Raji (cell line): Measurements from ENCODE around the gene LINC01488.

Source experiments
- POLR2A ChIP-seq: IDR thresholded peaks from 2 replicates; pipeline ENCODE4 v1.6.1; 2011; ENCODE audit warnings: low read depth, low read length, control low read depth; ENCODE audit not compliant: insufficient read depth

The LINC01488 gene

DNA sequence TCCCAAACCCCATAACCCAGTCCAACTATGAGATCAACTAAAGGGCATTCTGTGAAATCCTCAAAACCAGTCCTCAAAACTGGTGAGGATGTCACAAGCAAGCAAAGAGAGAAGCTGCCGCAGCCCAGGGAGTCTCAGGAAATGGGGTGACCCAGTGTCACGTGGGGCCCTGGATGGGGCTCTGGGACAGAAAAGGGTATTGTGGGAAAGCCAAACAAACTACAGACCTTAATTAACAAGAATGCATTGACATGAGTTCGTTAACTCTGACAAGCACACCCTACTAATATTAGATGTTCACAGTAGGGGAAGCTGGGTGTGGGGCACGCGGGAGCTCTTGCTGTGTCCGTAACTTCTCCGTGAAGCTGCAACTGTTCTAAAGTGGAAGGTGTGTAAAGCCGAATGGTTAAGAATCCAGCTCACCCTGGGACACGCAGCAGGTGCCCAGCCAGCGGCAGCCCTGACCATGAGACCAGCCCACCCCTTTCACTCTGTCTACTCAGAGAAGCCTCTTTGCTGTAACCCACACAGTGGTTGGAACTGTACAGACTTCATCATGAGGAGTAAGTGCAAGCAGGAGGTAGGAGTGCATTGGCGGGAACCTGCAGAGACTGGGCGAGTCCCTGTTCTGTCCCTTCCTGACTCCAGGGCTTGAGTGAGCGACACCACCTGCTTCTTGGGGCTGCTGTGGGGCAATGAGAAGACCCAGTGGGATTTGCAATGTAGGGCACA, 17.9 kb downstream of the LINC01488 start:
- TF ChIP-seq POLR2A, result no peak

DNA sequence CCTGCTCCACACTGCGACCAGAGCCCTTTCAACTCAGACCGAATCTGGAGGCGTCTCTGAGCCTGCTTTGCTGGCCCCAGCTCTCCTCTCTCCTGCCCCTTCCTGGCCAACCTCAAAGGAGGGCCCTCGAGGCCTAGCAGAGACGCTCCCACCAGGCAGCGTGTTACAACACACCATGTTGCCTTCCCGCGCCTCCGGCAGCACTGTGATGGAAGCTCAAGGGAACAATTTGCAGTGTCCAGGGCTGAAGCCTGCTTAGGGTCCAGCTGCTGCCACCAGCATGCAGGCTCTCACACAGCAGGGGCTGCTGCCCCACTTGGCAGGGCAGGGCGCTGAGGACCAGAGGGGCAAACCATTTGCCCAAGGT, 18.4 kb downstream of the LINC01488 start:
- TF ChIP-seq POLR2A, result no peak

DNA sequence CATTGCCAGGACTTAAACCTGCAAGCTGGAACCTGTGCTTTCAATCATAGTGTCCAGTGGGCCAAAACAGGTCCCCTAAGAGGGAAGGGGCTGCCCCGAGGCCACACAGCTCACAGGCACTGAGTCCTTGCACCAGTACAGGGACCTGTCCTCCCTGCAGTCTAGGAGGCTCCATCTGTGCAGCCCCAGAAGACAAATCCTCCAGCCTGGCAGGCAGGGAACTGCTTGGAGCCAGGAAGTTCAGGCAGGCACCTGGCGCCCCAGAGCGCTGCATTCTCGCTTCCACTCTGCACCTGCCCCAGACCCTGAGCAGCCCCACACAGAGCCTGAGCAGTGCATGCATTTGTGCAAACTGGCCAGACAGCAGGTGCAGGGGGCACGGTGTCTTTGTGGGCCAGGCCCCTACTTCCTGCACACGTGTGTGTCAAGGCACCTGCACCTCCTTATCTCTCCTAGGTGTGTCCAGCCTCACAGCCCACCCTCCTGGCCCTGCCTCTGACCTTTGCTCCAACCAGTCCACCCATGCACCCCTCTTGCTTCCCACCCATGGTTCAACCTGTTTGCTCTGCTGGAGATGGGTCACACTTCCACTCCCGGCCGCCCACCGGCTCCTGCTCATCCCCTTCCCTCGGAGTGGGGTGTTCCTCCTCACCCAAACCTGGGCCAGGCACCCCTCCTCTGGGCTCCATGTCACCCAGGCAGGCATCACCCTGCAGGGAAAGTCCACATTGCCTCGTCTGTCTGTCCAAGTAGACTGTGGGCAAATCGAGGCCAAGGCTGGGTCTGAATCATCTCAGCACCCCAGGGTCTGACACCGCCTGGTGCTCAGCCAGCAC, 19.0 kb downstream of the LINC01488 start:
- no peak for TF ChIP-seq POLR2A

DNA sequence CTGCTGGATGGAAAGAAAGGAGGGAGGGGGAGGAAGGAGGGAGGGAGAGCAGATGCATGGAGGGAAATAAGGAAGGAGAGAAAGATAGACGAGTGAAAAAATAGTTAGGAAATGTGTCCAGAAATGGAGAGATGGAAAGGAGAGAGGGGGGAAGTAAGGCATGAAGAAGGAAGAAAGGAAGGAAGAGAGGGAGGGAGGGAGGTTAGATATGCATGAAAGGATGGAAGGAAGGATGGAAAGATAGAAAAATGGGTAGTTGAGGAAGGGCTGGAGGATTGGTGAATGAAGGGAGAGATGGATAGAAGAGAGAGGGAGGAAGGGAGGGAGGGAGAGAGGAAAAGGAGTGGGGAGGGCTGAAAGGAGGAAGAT, 19.6 kb downstream of the LINC01488 start:
- no peak for TF ChIP-seq POLR2A

DNA sequence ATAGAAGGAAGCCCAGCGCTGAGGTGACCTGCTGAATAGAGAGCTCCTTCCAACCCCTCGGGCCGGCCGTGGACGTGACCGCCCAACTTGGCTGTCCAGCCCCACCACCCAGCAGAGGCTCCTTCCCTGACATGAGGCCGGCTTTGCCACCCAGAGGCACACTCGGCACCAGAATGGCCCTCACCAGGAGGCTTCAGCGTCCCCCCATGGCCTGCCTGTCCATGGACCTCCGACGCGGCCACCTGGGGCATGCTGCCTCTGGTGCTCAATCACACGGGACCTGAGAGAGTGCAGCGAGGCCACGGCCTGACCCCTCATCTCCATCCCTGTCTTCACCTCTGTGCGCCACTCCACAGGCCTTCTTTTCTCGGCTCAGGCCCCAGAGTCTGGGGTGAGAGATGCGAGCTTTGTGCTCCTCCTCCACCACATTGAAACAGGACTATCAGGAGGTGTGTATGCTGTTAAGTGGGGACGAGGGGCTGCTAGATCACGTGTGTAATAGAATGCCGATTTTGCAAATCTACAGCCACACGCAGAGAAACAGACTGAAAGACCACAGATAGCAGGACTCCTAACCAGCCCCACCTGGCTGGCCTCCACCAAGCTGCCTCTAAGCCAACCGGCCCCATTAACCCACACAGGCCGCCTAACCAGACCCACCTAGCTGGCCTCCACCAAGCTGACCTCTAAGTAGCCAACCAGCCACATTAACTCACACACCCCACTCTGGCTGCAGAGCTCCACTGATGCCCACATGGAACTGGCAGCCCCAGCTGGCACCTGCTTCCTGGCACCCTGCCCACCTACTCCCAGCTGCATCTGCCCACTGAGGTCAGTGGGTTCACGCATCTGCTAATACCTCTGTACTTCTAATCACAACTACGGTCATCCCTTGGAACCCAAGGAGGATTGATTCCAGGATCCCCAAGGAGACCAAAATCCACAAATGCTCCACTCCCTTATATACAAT, 20.7 kb downstream of the LINC01488 start:
- TF ChIP-seq POLR2A, result no peak

DNA sequence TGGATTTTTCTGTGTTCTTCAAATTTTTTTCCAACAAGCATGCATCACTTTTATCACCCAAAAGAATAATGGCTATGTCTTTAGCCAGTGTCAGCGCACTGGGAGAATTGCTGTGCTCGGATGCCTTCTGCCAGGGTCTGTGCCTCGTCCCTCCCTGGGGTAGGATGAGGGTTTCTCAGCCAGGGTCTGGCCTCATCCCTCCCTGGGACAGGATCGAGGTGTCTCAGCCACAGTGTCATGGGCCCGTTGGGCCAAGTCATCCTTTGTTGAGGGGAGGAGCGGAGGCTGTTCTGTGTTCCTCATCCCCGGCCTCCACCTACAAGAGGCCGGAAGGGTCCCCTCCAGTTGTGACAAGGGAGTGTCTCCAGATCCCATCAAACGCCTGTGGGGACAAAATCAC, 22.7 kb downstream of the LINC01488 start:
- no peak for TF ChIP-seq POLR2A

DNA sequence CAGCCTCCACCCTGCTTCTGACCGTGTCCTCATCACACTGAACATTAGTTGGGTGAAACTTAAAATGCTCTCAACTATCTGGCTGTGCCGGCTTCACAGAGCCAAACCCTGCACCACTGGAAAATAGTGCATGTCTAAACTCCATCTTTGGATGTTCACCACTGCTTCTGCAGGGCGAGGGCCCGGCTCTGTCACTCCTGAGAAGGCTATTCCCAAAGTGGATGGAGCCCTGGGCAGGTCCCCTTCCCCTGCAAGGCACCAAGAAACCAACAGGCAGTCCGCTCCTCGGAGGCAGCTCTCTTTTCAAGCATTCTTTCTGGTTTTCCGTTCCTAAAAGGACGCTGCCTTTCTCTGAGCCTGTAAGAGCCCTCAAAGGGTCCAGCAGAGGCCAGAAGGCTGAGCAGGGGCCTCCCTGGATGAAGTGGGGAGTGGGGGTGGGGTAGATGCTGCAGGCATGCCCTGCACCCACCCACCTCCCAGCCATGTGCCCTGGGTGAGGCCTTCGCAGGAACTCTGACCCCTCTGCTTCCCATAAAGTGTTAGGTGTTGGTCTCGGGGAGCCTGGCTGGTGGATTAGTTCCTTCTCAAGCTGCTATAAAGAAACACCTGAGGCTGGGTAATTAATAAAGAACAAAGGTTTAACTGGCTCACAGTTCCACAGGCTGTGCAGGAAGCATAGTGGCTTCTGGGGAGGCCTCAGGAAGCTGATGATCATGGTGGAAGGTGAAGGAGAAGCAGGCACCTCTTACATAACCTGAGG, 23.3 kb downstream of the LINC01488 start:
- no peak for TF ChIP-seq POLR2A

DNA sequence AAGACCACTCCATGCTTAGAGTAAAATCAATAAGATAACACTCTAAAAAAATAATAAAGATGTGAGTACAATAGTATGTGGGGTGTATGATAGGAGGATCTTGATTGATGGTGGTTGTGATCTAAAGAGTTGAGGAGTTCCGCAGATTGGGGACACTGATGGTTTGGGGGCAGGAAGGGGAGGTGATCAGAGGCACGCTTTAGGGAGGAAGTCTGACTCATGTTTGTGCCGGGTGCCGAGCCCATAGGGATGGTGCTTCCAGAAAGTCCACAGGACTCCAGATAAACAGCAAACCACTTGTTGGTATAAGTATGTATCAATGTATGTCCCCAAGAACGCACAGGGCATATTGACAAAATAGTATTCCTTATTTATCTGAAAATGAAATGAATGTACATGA, 27.5 kb downstream of the LINC01488 start:
- TF ChIP-seq POLR2A, result no peak

DNA sequence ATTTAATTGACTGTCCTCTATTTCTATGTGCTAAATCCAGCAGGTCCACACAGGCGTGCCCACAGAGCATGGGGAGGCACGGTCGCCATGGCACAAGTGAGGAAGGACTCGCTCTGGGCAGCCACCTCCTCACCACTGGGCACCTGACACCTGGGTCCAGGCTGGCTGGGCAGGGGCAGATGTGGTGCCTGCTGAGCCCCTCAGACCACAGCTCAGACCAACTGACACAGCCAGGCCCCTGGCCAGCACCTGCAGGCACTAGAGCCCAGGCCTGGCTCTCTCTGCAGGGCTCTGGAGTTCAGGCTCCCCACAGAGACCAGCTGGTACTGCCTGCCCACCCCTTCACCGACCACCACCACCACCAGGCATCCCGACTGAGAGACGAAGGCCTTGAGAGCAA, 27.9 kb downstream of the LINC01488 start:
- no peak for TF ChIP-seq POLR2A

DNA sequence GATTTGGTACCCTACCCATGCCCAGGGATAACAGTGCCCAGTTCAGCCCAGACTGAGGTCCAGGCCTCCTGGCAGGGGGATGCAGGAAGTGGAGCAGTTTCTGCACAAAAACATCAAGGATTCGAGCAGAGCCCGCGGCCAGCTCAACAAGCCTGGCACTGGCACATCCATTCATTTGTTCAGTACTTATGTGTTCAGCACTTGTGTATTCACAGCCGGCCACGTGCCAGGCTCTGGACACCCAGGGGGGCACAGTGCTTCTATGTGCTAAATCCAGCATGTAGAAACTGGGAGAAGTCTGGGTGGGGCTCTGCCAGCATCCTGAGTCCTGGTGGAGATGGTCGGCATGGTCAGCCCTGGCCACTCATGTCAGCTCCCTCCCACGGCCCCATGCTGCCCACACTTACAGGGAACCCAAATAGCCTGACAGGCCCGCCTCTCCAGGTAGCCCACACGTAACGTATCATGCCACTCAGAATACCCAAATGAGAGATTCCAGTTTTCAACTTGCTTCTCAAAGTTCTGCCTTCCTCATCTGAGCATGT, 28.5 kb downstream of the LINC01488 start:
- TF ChIP-seq POLR2A, result no peak

DNA sequence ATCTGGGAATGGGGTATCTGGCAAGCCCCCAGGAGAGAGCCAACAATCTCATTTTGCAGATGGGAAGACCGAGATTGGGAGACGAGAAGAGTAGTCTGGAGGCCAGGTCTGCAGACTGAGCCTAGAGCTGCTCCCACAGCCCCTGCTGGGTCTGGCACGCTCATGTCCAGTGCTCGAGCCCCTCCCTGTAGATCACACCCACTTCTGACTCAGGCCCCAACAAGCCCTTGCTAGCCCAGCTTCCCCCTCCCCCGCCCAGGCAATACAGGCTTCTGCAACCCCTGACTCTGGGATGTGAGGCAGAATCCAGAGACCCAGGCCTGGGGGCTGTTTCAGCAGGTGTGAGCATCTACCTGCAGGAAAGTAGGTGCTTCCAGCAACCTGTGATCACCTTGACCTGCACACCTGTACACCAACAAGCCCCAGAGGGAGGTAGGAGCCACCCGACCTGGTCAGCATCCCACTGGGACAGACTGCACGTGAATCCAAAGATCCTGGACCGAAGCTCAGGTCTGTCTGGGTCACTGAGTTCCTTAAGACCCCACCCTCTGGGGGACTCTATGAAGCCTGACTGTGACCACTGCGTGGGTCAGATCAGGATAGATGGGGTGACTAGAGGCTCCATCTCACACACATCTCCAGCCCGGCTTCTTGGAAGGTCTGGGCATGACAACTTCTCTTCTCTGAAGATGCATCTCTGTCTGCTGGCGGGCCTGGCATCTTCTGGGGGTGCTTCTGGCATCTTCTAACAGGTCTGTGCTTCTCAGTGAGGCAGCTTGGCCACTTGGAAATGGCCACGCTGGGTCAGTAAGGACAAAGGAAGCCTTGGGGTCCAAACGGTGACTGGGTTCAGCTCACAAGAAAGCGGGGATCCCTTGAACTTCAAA, 29.3 kb downstream of the LINC01488 start:
- TF ChIP-seq POLR2A, result no peak

DNA sequence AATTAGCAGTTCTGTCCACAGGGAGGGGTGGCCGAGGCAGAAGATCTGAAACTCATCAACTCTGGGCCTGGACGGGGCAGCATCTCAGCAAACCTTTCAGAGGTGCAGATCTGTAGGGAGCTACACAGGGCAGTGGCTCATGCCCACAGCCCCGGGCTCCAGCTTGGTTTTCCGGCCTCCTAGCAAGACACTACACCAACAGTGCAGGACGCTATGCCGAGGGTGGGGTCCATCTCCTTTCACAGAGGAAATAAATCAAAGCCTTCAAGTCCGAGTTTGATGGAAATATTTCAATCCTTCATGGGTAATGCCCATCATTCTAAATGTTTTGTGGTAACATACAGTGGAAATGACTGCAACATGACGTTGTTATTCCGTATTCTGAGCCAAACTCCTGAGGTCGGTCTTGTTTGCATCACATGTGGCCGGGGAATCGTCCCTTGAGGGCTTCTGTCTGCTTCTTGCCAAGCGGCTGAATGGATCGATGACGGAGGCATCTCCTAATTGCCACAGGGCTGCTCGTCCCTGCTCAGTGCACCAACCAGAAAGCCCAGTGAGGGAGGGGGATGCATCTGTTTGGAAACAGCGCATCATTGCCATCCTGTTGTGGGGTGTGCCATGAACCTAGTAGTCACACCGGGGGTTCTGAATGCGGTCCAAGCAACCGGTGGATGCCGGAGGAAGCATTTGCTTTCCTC, 30.0 kb downstream of the LINC01488 start:
- TF ChIP-seq POLR2A, result no peak

DNA sequence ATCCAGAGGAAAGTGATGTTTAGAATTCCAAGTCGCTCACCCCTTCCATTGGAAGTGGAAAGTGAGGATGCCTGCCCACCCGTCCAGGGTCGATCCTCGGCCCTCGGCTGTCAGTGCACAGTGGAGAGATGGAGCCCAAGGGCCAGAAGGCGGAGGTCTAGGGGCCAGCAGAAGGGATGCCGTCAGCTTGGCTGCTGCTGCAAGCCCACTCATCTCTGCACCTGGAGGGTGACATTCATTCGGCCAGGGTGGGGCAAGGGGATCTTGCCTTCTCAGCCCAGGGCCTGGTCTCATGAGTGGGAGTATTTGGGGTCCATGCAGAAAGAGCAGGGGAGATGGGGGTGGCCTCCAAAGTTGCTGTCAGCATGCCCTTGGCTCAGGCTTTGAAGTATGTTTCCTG, 30.7 kb downstream of the LINC01488 start:
- TF ChIP-seq POLR2A, result no peak
